Osteoblast (primary cell): ENCODE measurements around the gene OR10D3. TPM values are rescaled to one million over a fixed set of nuclear protein-coding genes. Genes with fewer than 3 reads are reported as not detected.

Experiments
- DNase-seq: peaks from one replicate; pipeline ENCODE4 v3.0.0; 2011; ENCODE audit warnings: low spot score, mixed read lengths; ENCODE audit not compliant: insufficient read length; ENCODE audit errors: missing footprints
- H2AFZ ChIP-seq: 2 replicates; pipeline ENCODE4 v1.6.0; 2011; ENCODE audit warnings: mild to moderate bottlenecking, low read length
- H3K27ac ChIP-seq: 2 replicates; pipeline ENCODE4 v1.5.1; 2011; ENCODE audit warnings: mild to moderate bottlenecking, low read depth, low read length, moderate library complexity
- H3K27me3 ChIP-seq: 2 replicates; pipeline ENCODE4 v1.6.0; 2012; ENCODE audit warnings: mild to moderate bottlenecking, control low read depth, inconsistent platforms, low read length, moderate library complexity; ENCODE audit not compliant: insufficient read depth
- H3K36me3 ChIP-seq: 2 replicates; pipeline ENCODE4 v1.5.1; 2011; ENCODE audit warnings: mild to moderate bottlenecking, low read length, control low read depth, moderate library complexity; ENCODE audit not compliant: insufficient read depth
- H3K4me1 ChIP-seq: 2 replicates; pipeline ENCODE4 v1.5.1; 2011; ENCODE audit warnings: mild to moderate bottlenecking, low read length, control low read depth, moderate library complexity; ENCODE audit not compliant: insufficient read depth
- H3K4me2 ChIP-seq: 2 replicates; pipeline ENCODE4 v1.6.0; 2011; ENCODE audit warnings: mild to moderate bottlenecking, low read length; ENCODE audit not compliant: insufficient read depth
- H3K4me3 ChIP-seq: fragments of 200-600 bp; sonication (generic); 3 replicates; pipeline ENCODE4 v1.5.1; 2012; ENCODE audit warnings: mild to moderate bottlenecking, low read length, inconsistent platforms; ENCODE audit not compliant: insufficient read depth
- H3K79me2 ChIP-seq: 2 replicates; pipeline ENCODE4 v1.6.0; 2012; ENCODE audit warnings: mild to moderate bottlenecking, low read length, control low read depth, inconsistent platforms; ENCODE audit not compliant: insufficient read depth
- H3K9me3 ChIP-seq: 2 replicates; pipeline ENCODE4 v1.5.1; 2011; ENCODE audit warnings: low read depth, low read length, control low read depth
- H4K20me1 ChIP-seq: 2 replicates; pipeline ENCODE4 v1.6.0; 2012; ENCODE audit warnings: mild to moderate bottlenecking, low read length, control low read depth; ENCODE audit not compliant: insufficient read depth
- CTCF ChIP-seq: IDR thresholded peaks from 2 replicates; pipeline ENCODE4 v1.5.1; 2011; ENCODE audit warnings: mild to moderate bottlenecking, low read depth, low read length, moderate library complexity; ENCODE audit errors: extremely low read depth
- total RNA-seq: library from RNA; depleted of rRNA; stranded (reverse); fragments of >200 nt; gene quantifications from 2 replicates; pipeline ENCODE4 v1.2.3, GENCODE V29; 2012

OR10D3 gene
- total RNA-seq, 1 donor: not detected

GRCh38 chr11:124225471-124225870, 42.3 kb downstream of the OR10D3 start:
- Histone ChIP-seq H2AFZ (no peak overlapping the region), H3K9me3 (no peaks in the 10 kb centered on the region), H4K20me1 (no peaks in the 10 kb centered on the region), H3K27me3 (no peaks in the 10 kb centered on the region), H3K4me2 (no peak overlapping the region), H3K27ac (no peak overlapping the region), H3K4me3 (no peak overlapping the region), H3K36me3 (no peaks in the 10 kb centered on the region), H3K4me1 (no peaks in the 10 kb centered on the region), H3K79me2 (no peaks in the 10 kb centered on the region)
- no peak for TF ChIP-seq CTCF
- no peak for DNase-seq

- Histone ChIP-seq H3K79me2 (no peaks in the 10 kb centered on the region), H3K4me3 (no peak overlapping the region), H3K9me3 (no peaks in the 10 kb centered on the region), H3K4me1 (no peaks in the 10 kb centered on the region), H3K36me3 (no peaks in the 10 kb centered on the region), H2AFZ (no peak overlapping the region), H3K4me2 (no peak overlapping the region), H4K20me1 (no peaks in the 10 kb centered on the region), H3K27ac (no peak overlapping the region), H3K27me3 (no peaks in the 10 kb centered on the region)
- TF ChIP-seq CTCF: no peak
- DNase-seq: no peak
Observed at GRCh38 chr11:124233376-124233775, 50.2 kb downstream of the OR10D3 start.

Other genes with a start within 250 kb of the OR10D3 start
- gene OR4D5, start 243.7 kb upstream of the OR10D3 start, total RNA-seq: not detected in 2 replicates
- not detected in 2 replicates for gene OR6T1, start 239.5 kb upstream of the OR10D3 start, total RNA-seq
- gene OR10S1, start 205.6 kb upstream of the OR10D3 start, total RNA-seq: not detected in 2 replicates
- gene OR10G6, start 188.2 kb upstream of the OR10D3 start, total RNA-seq: not detected in 2 replicates
- gene OR10G4, start 170.3 kb upstream of the OR10D3 start, total RNA-seq: not detected in 2 replicates
- gene OR10G9, start 160.3 kb upstream of the OR10D3 start, total RNA-seq: not detected in 2 replicates
- not detected in 2 replicates for gene OR10G8, start 156.5 kb upstream of the OR10D3 start, total RNA-seq
- not detected in 2 replicates for gene OR10G7, start 142.0 kb upstream of the OR10D3 start, total RNA-seq
- 12.3 and 17.4 TPM in 2 replicates for gene VWA5A, start 67.9 kb upstream of the OR10D3 start, total RNA-seq
- not detected in 2 replicates for gene OR8G1, start 57.8 kb downstream of the OR10D3 start, total RNA-seq
- not detected in 2 replicates for gene OR8G5, start 73.0 kb downstream of the OR10D3 start, total RNA-seq
- not detected in 2 replicates for gene OR8D1, start 130.6 kb downstream of the OR10D3 start, total RNA-seq
- not detected in 2 replicates for gene OR8D2, start 136.9 kb downstream of the OR10D3 start, total RNA-seq
- gene OR8B2, start 201.2 kb downstream of the OR10D3 start, total RNA-seq: not detected in 2 replicates
- gene OR8B3, start 215.7 kb downstream of the OR10D3 start, total RNA-seq: not detected in 2 replicates
- not detected in 2 replicates for gene OR8B4, start 241.5 kb downstream of the OR10D3 start, total RNA-seq